ENCODE data around the gene C19orf38.
A peak's percentile ranks its signal among the peaks of the same experiment; 100 is the strongest.
"Not testable (repeated sequence)": the region's sequence is repeated elsewhere in the genome, so short reads cannot be mapped to it uniquely, and the experiment has no call there.

The C19orf38 gene

GRCh38 chr19:10823690-10824089 is 24.5 kb upstream of the C19orf38 start:
- DNase-seq: no peak

GRCh38 chr19:10826231-10826630 is 22.0 kb upstream of the C19orf38 start:
- no peak for DNase-seq

GRCh38 chr19:10826846-10827245 is 21.4 kb upstream of the C19orf38 start:
- DNase-seq: no peak

- no peak for DNase-seq
Measured at GRCh38 chr19:10828981-10829821, 19.0 kb upstream of the C19orf38 start.

GRCh38 chr19:10829967-10830366 is 18.2 kb upstream of the C19orf38 start:
- no peak for DNase-seq

- DNase-seq: no peak
Measured at GRCh38 chr19:10830370-10830769, 17.8 kb upstream of the C19orf38 start.

GRCh38 chr19:10830931-10831779 is 17.1 kb upstream of the C19orf38 start:
- no peak for DNase-seq

GRCh38 chr19:10831987-10832938 is 16.0 kb upstream of the C19orf38 start:
- DNase-seq: no peak

- no peak for DNase-seq
Measured at GRCh38 chr19:10832939-10833296, 15.3 kb upstream of the C19orf38 start.

- DNase-seq: no peak
Measured at GRCh38 chr19:10835089-10835753, 13.0 kb upstream of the C19orf38 start.

GRCh38 chr19:10835754-10836478 is 12.3 kb upstream of the C19orf38 start, which contains the start of gene TMED1:
Gene TMED1 (minus strand): TSS chr19:10836212. CDS start chr19:10836191, 21 bp downstream.
- DNase-seq: peak; percentile 91

GRCh38 chr19:10836479-10837330 is 11.5 kb upstream of the C19orf38 start:
- peak; percentile 61 for DNase-seq

- not testable (repeated sequence) for DNase-seq
Measured at GRCh38 chr19:10837649-10838048, 10.6 kb upstream of the C19orf38 start.

GRCh38 chr19:10838377-10838776 is 9.8 kb upstream of the C19orf38 start:
- no peak for DNase-seq

- no peak for DNase-seq
Measured at GRCh38 chr19:10839114-10840050, 8.8 kb upstream of the C19orf38 start.

GRCh38 chr19:10842788-10843187 is 5.4 kb upstream of the C19orf38 start:
- no peak for DNase-seq

GRCh38 chr19:10846500-10847202 is 1.6 kb upstream of the C19orf38 start:
- no peak for DNase-seq

GRCh38 chr19:10850631-10851030 is 2.4 kb downstream of the C19orf38 start:
- DNase-seq: no peak
